ENCODE data around the gene STAT5A.
"Not testable (repeated sequence)": the region's sequence is repeated elsewhere in the genome, so short reads cannot be mapped to it uniquely, and the experiment has no call there.

Gene STAT5A

GRCh38 chr17:42338427-42338985 is 50.2 kb downstream of the STAT5A start:
- no peak for DNase-seq

GRCh38 chr17:42339221-42339620 is 50.9 kb downstream of the STAT5A start:
- DNase-seq, result no peak

- no peak for DNase-seq
These were observed 52.4 kb downstream of the STAT5A start for GRCh38 chr17:42340691-42341127.

- no peak for DNase-seq
These were observed 53.3 kb downstream of the STAT5A start for GRCh38 chr17:42341568-42341967.

GRCh38 chr17:42342242-42343008 is 54.1 kb downstream of the STAT5A start:
- no peak for DNase-seq

- DNase-seq, result no peak
These were observed 57.2 kb downstream of the STAT5A start for GRCh38 chr17:42345396-42346073.

GRCh38 chr17:42346481-42346880 is 58.2 kb downstream of the STAT5A start:
- DNase-seq, result no peak

GRCh38 chr17:42347198-42347597 is 58.9 kb downstream of the STAT5A start:
- DNase-seq, result no peak

GRCh38 chr17:42347606-42348005 is 59.3 kb downstream of the STAT5A start:
- DNase-seq, result no peak

- no peak for DNase-seq
These were observed 59.8 kb downstream of the STAT5A start for GRCh38 chr17:42348104-42348503.

- no peak for DNase-seq
These were observed 66.9 kb downstream of the STAT5A start for GRCh38 chr17:42354956-42355843.

GRCh38 chr17:42358434-42358833 is 70.1 kb downstream of the STAT5A start:
- DNase-seq, result no peak

GRCh38 chr17:42359133-42359532 is 70.8 kb downstream of the STAT5A start:
- no peak for DNase-seq

- DNase-seq, result not testable (repeated sequence)
These were observed 72.1 kb downstream of the STAT5A start for GRCh38 chr17:42360388-42360787.

All from NCI-H187 (cell line).